Sigmoid colon (tissue), 7 donors: ENCODE measurements around the gene CNDP2. TPM values are rescaled to one million over a fixed set of nuclear protein-coding genes. Genes with fewer than 3 reads are reported as not detected.
"Not testable (repeated sequence)": the region's sequence is repeated elsewhere in the genome, so short reads cannot be mapped to it uniquely, and the experiment has no call there.

Experiments
- DNase-seq: peaks from one replicate; pipeline ENCODE4 v3.0.0-alpha.2; 2019
- H3K27ac ChIP-seq, 4 donors: fragments of 200-600 bp; sonication (generic); one replicate each; pipeline ENCODE4 v1.5.1; 2016 to 2019; ENCODE audit warnings: mild to moderate bottlenecking in 1 of 4
- H3K27me3 ChIP-seq, 3 donors: fragments of 200-600 bp; sonication (generic); one replicate each; pipeline ENCODE4 v1.5.1; 2019; ENCODE audit warnings: mild to moderate bottlenecking in 1 of 3
- H3K36me3 ChIP-seq, 4 donors: fragments of 200-600 bp; sonication (generic); one replicate each; pipeline ENCODE4 v1.5.1; 2016 to 2019
- H3K4me1 ChIP-seq, 4 donors: fragments of 200-600 bp; sonication (generic); one replicate each; pipeline ENCODE4 v1.5.1; 2017 to 2019
- H3K4me3 ChIP-seq, 4 donors: fragments of 200-600 bp; sonication (generic); one replicate each; pipeline ENCODE4 v1.5.1; 2017 to 2019; ENCODE audit warnings: mild to moderate bottlenecking in 2 of 4, moderate library complexity in 1 of 4
- H3K9me3 ChIP-seq, 4 donors: fragments of 200-600 bp in 3 of 4; sonication (generic) in 3 of 4; one replicate each; pipeline versions ENCODE4 v1.5.1 to v1.6.1; 2013 to 2019
- EP300 ChIP-seq, 4 donors: sonication (generic); formaldehyde crosslinking; IDR thresholded peaks; one replicate each; pipeline ENCODE4 v1.6.1; 2017; ENCODE audit warnings: antibody characterized with exemption in 4 of 4
- POLR2A ChIP-seq, 2 donors: fragments of 450-650 bp; IDR thresholded peaks; one replicate each; pipeline ENCODE4 v1.6.1; 2016; ENCODE audit warnings: antibody characterized with exemption in 2 of 2, mild to moderate bottlenecking in 2 of 2, moderate library complexity in 2 of 2
- POLR2AphosphoS5 ChIP-seq, 4 donors: sonication (generic); formaldehyde crosslinking; IDR thresholded peaks; one replicate each; pipeline ENCODE4 v1.6.1; 2017; ENCODE audit warnings: antibody characterized with exemption in 4 of 4
- WGBS, 2 donors: extraction: QIAGEN DNeasy Blood & Tissue Kit; methylation state at CpG; one replicate each; pipeline ENCODE4 v1.1.7; 2013; 5-methylcytosine and 5-hydroxymethylcytosine counted together
- intact Hi-C: fragments of 100-400 bp; cut with DNase I; formaldehyde crosslinking; loops from one replicate; pipeline ENCODE4 v1.15.1; 2023
- polyA plus RNA-seq, 3 donors: library from polyadenylated mRNA; stranded (reverse); fragments of 200-250 nt; gene quantifications; one replicate each; pipeline ENCODE4 v1.2.3, GENCODE V29; 2013
- total RNA-seq, 4 donors: library from RNA; depleted of rRNA; stranded (reverse); fragments of >200 nt; gene quantifications; one replicate each; pipeline ENCODE4 v1.1.0, GENCODE V29; 2016
- TF ChIP-seq, protein P1 (sequence below), 4 experiments: fragments of 450-650 bp in 3 of 4; fragments of 200-600 bp in 1 of 4; IDR thresholded peaks; one replicate each; pipeline ENCODE4 v1.5.1; 2016 to 2019; ENCODE audit warnings: antibody characterized with exemption in 4 of 4, mild to moderate bottlenecking in 3 of 4, moderate library complexity in 2 of 4
- donor health status: healthy with polysubstance abuse.
- donor health status: Bipolar disorder and iron deficiency.
- donor health status: healthy.

The CNDP2 gene
- total and polyA plus RNA-seq, 7 donors: 29.3 to 179 (median 53.5) TPM

DNA sequence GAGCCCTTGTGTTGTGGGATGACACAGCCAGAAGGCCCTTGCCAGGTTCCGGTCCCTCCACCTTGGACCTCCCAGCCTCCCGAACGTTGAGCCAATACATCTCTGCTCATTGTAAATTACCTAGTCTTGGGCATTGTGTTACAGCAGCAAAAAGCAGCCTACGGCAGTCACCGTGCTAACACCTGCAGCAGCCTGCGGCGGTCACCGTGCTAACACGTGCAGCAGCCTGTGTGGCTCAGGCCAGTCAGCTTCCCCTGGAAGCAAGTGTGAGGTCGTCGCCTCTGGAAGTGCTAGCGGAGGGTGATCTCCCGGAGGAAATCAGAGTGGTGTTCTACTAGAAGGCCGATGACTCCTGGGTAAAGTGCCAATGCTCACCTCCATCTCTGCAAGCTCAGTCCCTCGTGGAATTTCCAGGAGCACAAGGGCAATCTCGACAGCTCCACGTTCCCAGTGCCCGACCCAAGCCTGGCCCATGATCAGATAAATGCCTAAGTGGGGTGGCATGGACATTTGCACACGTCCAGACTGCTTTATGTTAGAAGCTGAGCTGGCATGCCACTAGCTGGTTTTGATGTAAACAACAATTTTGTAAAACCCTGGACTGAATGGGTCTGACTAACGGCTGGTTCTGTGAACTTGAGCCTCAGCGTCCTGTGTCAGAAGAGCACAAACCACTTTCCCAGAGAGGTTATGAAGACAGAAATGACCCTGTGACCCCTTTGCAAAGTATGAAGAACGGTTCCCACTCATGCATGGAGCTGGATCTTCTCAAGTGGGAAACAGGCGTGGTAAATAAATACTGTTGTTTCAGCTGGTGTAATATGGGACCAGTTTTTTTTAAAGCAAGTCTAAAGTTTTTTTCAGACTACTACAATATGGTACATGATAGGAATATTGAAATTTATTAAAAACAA, 26.7 kb downstream of the CNDP2 start:
- H3K9me3 ChIP-seq: no peaks in the 10 kb centered on the region
- peaks cover 4 to 31% (median 24%) of the 10 kb centered on the region in 4 donors for H3K36me3 ChIP-seq
- no peaks in the 10 kb centered on the region for H3K27me3 ChIP-seq
- 91% methylated on average over 23 of the region's 23 CpGs for WGBS, 2 donors
- peak; percentile 52 for DNase-seq
- H3K27ac ChIP-seq: peak overlapping the region in 2 of 4 donors; percentile 21 to 61
- peaks cover 0 to 23% (median 12%) of the 10 kb centered on the region in 4 donors for H3K4me1 ChIP-seq
- no peak overlapping the region for H3K4me3 ChIP-seq
- intact Hi-C loops: no loop called here
- TF ChIP-seq POLR2AphosphoS5 (IDR thresholded peaks at IDR 0.05): peak in 2 of 4 donors; percentile 6 to 29
- TF ChIP-seq POLR2A (IDR thresholded peaks at IDR 0.05): no peak
- no peak for TF ChIP-seq EP300 (IDR thresholded peaks at IDR 0.05)
- TF ChIP-seq, protein P1, sequence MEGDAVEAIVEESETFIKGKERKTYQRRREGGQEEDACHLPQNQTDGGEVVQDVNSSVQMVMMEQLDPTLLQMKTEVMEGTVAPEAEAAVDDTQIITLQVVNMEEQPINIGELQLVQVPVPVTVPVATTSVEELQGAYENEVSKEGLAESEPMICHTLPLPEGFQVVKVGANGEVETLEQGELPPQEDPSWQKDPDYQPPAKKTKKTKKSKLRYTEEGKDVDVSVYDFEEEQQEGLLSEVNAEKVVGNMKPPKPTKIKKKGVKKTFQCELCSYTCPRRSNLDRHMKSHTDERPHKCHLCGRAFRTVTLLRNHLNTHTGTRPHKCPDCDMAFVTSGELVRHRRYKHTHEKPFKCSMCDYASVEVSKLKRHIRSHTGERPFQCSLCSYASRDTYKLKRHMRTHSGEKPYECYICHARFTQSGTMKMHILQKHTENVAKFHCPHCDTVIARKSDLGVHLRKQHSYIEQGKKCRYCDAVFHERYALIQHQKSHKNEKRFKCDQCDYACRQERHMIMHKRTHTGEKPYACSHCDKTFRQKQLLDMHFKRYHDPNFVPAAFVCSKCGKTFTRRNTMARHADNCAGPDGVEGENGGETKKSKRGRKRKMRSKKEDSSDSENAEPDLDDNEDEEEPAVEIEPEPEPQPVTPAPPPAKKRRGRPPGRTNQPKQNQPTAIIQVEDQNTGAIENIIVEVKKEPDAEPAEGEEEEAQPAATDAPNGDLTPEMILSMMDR (IDR thresholded peaks at IDR 0.05): no peak

DNA sequence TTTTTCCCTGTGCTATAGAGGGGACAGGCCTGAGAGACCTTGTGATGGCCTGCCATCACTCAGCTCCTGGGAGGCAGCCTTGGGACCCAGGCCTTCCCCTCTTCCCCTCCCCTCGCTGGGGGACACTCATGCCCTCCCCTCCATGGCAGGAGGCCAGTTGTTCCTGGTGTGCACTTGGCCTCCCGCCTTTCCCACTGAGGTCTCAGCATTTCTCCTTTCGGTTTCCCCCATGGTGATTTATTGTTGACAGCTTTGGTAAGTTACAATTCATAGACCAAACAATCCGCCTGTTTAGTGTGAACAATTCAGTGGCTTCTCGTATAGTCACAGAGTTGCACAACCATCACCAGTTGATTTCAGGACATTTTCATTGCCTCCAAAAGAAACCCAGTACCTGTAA, 27.9 kb downstream of the CNDP2 start:
- peaks cover 4 to 20% (median 16%) of the 10 kb centered on the region in 4 donors for H3K36me3 ChIP-seq
- H3K27ac ChIP-seq: peak overlapping the region in 3 of 4 donors; percentile 36 to 61 (median 41)
- peak in 1 of 4 donors; percentile 52 for TF ChIP-seq POLR2AphosphoS5 (IDR thresholded peaks at IDR 0.05)
- no peak for TF ChIP-seq POLR2A (IDR thresholded peaks at IDR 0.05)
- intact Hi-C loops: no loop called here
- WGBS, 2 donors: 4 to 13% methylated on average over 5 of the region's 5 CpGs
- H3K27me3 ChIP-seq: no peaks in the 10 kb centered on the region
- H3K4me3 ChIP-seq: no peak overlapping the region
- peak; percentile 59 for DNase-seq
- no peaks in the 10 kb centered on the region for H3K9me3 ChIP-seq
- peaks cover 0 to 24% (median 12%) of the 10 kb centered on the region in 4 donors for H3K4me1 ChIP-seq

DNA sequence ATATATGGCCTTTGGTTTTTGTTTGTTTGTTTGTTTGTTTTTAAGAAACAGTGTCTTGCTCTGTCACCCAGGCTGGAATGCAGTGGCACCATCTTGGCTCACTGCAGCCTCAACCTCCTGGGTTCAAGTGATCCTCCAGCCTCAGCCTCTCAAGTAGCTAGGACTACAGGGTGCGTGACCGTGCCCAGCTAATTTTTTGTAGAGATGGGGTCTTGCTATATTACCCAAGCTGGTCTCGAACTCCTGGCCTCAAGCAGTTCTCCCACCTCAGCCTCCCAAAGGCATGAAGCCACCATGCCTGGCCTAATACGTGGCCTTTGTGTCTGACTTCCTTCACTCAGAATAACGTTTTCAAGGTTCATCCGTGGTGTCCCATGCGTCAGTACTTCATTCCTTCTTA, 28.8 kb downstream of the CNDP2 start:
- Histone ChIP-seq H3K4me1 (peaks cover 0 to 28% (median 12%) of the 10 kb centered on the region in 4 donors), H3K36me3 (peaks cover 4 to 12% (median 9%) of the 10 kb centered on the region in 4 donors)
- H3K27ac ChIP-seq, intact Hi-C loops, H3K27me3 ChIP-seq, H3K9me3 ChIP-seq, H3K4me3 ChIP-seq: not testable (repeated sequence)
- peak; percentile 40 for DNase-seq
- WGBS, 2 donors: 96 to 97% methylated on average over 7 of the region's 7 CpGs

DNA sequence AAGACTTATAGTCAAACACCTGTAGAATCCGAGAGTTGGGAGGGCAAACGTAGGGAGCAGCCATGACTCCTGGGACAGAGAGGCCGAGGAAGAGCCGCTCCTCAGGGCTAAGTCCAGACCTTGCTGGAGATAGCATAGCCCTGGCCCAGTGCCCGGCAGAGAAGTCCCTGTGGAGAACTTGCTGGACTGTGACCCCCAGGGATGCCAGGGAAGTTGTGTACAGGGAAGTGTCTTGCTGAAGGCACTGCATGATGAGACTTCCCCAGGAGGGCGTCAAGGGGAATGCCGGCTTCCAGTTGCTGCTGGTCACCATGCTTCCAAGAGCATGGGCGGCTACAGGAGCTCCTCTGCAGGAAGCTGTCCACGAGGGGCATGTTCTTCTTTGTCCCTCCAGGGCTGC, 29.6 kb downstream of the CNDP2 start:
- intact Hi-C loops: no loop called here
- no peaks in the 10 kb centered on the region for H3K27me3 ChIP-seq
- no peaks in the 10 kb centered on the region for H3K9me3 ChIP-seq
- H3K4me3 ChIP-seq: no peak overlapping the region
- WGBS, 2 donors: 26 to 74% methylated on average over 9 of the region's 9 CpGs
- no peak for TF ChIP-seq POLR2A (IDR thresholded peaks at IDR 0.05)
- TF ChIP-seq EP300 (IDR thresholded peaks at IDR 0.05): no peak
- TF ChIP-seq, protein P1 (IDR thresholded peaks at IDR 0.05): no peak
- no peak for TF ChIP-seq POLR2AphosphoS5 (IDR thresholded peaks at IDR 0.05)
- peaks cover 0 to 28% (median 12%) of the 10 kb centered on the region in 4 donors for H3K4me1 ChIP-seq
- no peak overlapping the region for H3K27ac ChIP-seq
- H3K36me3 ChIP-seq: peaks cover 0 to 4% (median under 1%) of the 10 kb centered on the region in 4 donors
- DNase-seq: peak; percentile 61

DNA sequence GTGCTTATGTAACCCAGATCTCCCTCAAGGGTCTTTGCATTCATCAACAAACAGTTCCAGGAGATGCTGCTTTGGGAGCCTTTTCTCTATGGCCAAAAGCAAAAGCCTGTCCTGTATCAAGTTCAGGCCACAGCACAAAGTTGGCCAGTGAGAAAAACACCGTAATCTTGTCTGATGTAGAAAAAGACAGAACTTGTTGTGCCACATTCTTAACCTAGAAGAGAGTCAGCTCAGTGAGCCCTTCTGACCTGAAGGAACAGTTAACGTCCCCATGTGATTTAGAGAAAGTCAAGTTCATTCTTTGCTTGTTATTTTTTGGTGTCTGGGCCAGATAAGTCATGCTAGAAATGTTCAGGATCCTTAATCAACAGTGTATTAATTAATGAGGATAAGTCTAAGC, 30.3 kb downstream of the CNDP2 start:
- TF ChIP-seq POLR2AphosphoS5 (IDR thresholded peaks at IDR 0.05): no peak
- no peak for TF ChIP-seq POLR2A (IDR thresholded peaks at IDR 0.05)
- TF ChIP-seq, protein P1 (IDR thresholded peaks at IDR 0.05): no peak
- no peak for TF ChIP-seq EP300 (IDR thresholded peaks at IDR 0.05)
- intact Hi-C loops: no loop called here
- Histone ChIP-seq H3K4me1 (peaks cover 0 to 28% (median 12%) of the 10 kb centered on the region in 4 donors), H3K27ac (no peak overlapping the region), H3K36me3 (no peaks in the 10 kb centered on the region), H3K27me3 (no peaks in the 10 kb centered on the region), H3K4me3 (no peak overlapping the region), H3K9me3 (no peaks in the 10 kb centered on the region)
- 69 to 82% methylated on average over 2 of the region's 2 CpGs for WGBS, 2 donors
- no peak for DNase-seq
